Left renal cortex interstitium (tissue), 4 donors: ENCODE measurements around the gene TNS1. TPM values are rescaled to one million over a fixed set of nuclear protein-coding genes. Genes with fewer than 3 reads are reported as not detected.

ENCODE experiments used
- DNase-seq, 4 donors: peaks; one replicate each; pipeline ENCODE4 v3.0.0-alpha.2; 2013; ENCODE audit warnings: low read depth in 4 of 4, low spot score in 2 of 4, missing footprints in 1 of 4
- polyA plus RNA-seq, 4 donors: library from polyadenylated mRNA; unstranded; fragments of 120-200 nt; gene quantifications; one replicate each; pipeline ENCODE4 v1.2.1, GENCODE V29; 2013; ENCODE audit not compliant: insufficient read length in 4 of 4

TNS1 gene
- polyA plus RNA-seq, 4 donors = 54.8 to 69.7 (median 62.2) TPM

GRCh38 chr2:217964275-217965161 is 38.3 kb downstream of the TNS1 start:
- no peak for DNase-seq

- no peak for DNase-seq
These were observed 42.4 kb downstream of the TNS1 start for GRCh38 chr2:217960351-217960750.

GRCh38 chr2:217959723-217960122 is 43.1 kb downstream of the TNS1 start:
- DNase-seq = no peak

GRCh38 chr2:217958884-217959225 is 43.9 kb downstream of the TNS1 start:
- DNase-seq = no peak

GRCh38 chr2:217958206-217958883 is 44.5 kb downstream of the TNS1 start:
- no peak for DNase-seq

GRCh38 chr2:217956586-217957457 is 46.0 kb downstream of the TNS1 start:
- no peak for DNase-seq

GRCh38 chr2:217955881-217956493 is 46.8 kb downstream of the TNS1 start:
- DNase-seq = no peak

- DNase-seq = no peak
These were observed 47.6 kb downstream of the TNS1 start for GRCh38 chr2:217954971-217955740.

- DNase-seq = no peak
These were observed 48.3 kb downstream of the TNS1 start for GRCh38 chr2:217954469-217954868.

- no peak for DNase-seq
These were observed 48.7 kb downstream of the TNS1 start for GRCh38 chr2:217954051-217954450.

GRCh38 chr2:217953531-217953932 is 49.3 kb downstream of the TNS1 start:
- DNase-seq = no peak

- no peak for DNase-seq
These were observed 49.7 kb downstream of the TNS1 start for GRCh38 chr2:217953011-217953481.

GRCh38 chr2:217952409-217952808 is 50.4 kb downstream of the TNS1 start:
- DNase-seq = no peak

GRCh38 chr2:217951521-217952247 is 51.1 kb downstream of the TNS1 start:
- no peak for DNase-seq

GRCh38 chr2:217951091-217951490 is 51.7 kb downstream of the TNS1 start:
- DNase-seq = no peak

- no peak for DNase-seq
These were observed 52.4 kb downstream of the TNS1 start for GRCh38 chr2:217950401-217950871.

GRCh38 chr2:217949447-217949846 is 53.3 kb downstream of the TNS1 start:
- no peak for DNase-seq

GRCh38 chr2:217948897-217949296 is 53.9 kb downstream of the TNS1 start:
- no peak for DNase-seq

GRCh38 chr2:217948351-217948791 is 54.4 kb downstream of the TNS1 start:
- DNase-seq = no peak
